H1 (cell line): ENCODE results near the gene SASH3. TPM values are rescaled to one million over a fixed set of nuclear protein-coding genes. Genes with fewer than 3 reads are reported as not detected.

Source experiments
- BCL11A ChIP-seq, 2 experiments: IDR thresholded peaks; one replicate each; pipeline ENCODE4 v1.6.1; 2011; ENCODE audit warnings: low read depth in 2 of 2, low read length in 2 of 2, mild to moderate bottlenecking in 2 of 2
- CHD7 ChIP-seq: fragments of 300-600 bp; sonication (generic); IDR thresholded peaks from 2 replicates; pipeline ENCODE4 v1.7.1; 2012; ENCODE audit warnings: low read length, moderate library complexity, mild to moderate bottlenecking, inconsistent platforms; ENCODE audit not compliant: insufficient replicate concordance
- SAP30 ChIP-seq: fragments of 300-600 bp; sonication (generic); IDR thresholded peaks from 2 replicates; pipeline ENCODE4 v1.7.1; 2012; ENCODE audit warnings: low read length, moderate library complexity, mild to moderate bottlenecking, inconsistent platforms; ENCODE audit not compliant: insufficient read depth, insufficient replicate concordance
- SP1 ChIP-seq: IDR thresholded peaks from 2 replicates; pipeline ENCODE4 v1.6.1; 2011; ENCODE audit warnings: low read depth, low read length
- TAF7 ChIP-seq: optimal IDR thresholded peaks from 2 replicates; pipeline ENCODE3; 2011; ENCODE audit warnings: low read depth, mild to moderate bottlenecking, inconsistent platforms, low read length, moderate library complexity, borderline replicate concordance
- polyA plus RNA-seq, 7 experiments: library from polyadenylated mRNA; depleted of rRNA in 3 of 7; stranded (reverse) in 5 of 7; unstranded in 2 of 7; fragments of >200 nt in 5 of 7; fragments of 200-250 nt in 2 of 7; gene quantifications; 1 replicate in 5 of 7; 2 replicates in 1 of 7; 4 replicates in 1 of 7; pipeline versions ENCODE4 v1.2.1 to v1.2.3, GENCODE V29; 2011 to 2013; ENCODE audit warnings: missing spikeins in 2 of 7, mixed read lengths in 2 of 7
- total RNA-seq: library from RNA; stranded (reverse); fragmentation: NEBNext Ultra II Directional; extraction: Animal tissue kit (Norgen Biotek cat#: 25700); gene quantifications from 2 replicates; pipeline ENCODE4 v1.2.1, GENCODE V29; 2021

SASH3 gene
- total and polyA plus RNA-seq, 2 of the 8 experiments (the other 6 are each of a cell fraction or from before 2014, with no cell fraction given): not detected

DNA sequence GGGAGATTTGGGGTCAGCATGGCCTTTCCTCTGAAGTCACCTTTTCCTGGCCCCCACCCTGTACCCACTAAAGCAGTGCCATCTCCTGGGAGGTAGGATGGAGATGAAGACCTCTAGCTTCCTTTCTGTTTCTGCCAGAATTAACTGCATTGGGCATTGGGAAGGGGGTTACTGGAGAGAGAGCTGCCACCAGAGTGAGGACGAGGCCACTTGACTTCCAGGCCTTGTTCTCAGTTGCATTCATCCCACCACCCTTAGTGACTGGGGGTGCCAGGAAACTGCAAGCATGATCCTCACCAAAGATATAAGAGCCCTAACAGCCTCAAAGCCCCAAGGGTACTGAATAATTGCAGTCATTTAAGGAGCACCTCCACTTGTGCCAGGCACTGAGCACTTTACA, 15.8 kb downstream of the SASH3 start (continued):
- TF ChIP-seq CHD7: no peak
- TF ChIP-seq BCL11A (IDR thresholded peaks at IDR 0.05; ENCODE audit: low read depth in 2 of 2, low read length in 2 of 2): no peak
- no peak for TF ChIP-seq TAF7
- TF ChIP-seq SAP30: no peak
- TF ChIP-seq SP1: no peak
- TF ChIP-seq, all 59 proteins: peak for 0
